K562 (cell line): Measurements from ENCODE around the gene FKBP8. TPM values are rescaled to one million over a fixed set of nuclear protein-coding genes. Genes with fewer than 3 reads are reported as not detected.
A peak's percentile ranks its signal among the peaks of the same experiment; 100 is the strongest.

Experiments used
- ARID2 ChIP-seq: fragments of 450-650 bp; IDR thresholded peaks from 2 replicates; pipeline ENCODE4 v1.6.1; 2017; ENCODE audit warnings: antibody characterized with exemption, mild to moderate bottlenecking
- ARNT ChIP-seq, 2 experiments: fragments of 450-650 bp; IDR thresholded peaks; 2 replicates each; pipeline ENCODE4 v1.6.1; 2016; ENCODE audit warnings: mild to moderate bottlenecking in 1 of 2
- BRD9 ChIP-seq: fragments of 450-650 bp; IDR thresholded peaks from 2 replicates; pipeline ENCODE4 v1.6.1; 2018; ENCODE audit warnings: low read depth; ENCODE audit not compliant: partially characterized antibody
- CBX3 ChIP-seq, 2 experiments: IDR thresholded peaks; 1 replicate in 1 of 2; 2 replicates in 1 of 2; pipeline ENCODE4 v1.6.1; 2012; ENCODE audit warnings: inconsistent platforms in 2 of 2, low read length in 2 of 2, borderline replicate concordance in 1 of 2, control low read depth in 1 of 2
- CC2D1A ChIP-seq: fragments of 450-650 bp; IDR thresholded peaks from 2 replicates; pipeline ENCODE4 v1.6.1; 2017; ENCODE audit warnings: mild to moderate bottlenecking
- DPF2 ChIP-seq: fragments of 450-650 bp; IDR thresholded peaks from 2 replicates; pipeline ENCODE4 v1.6.1; 2016
- EP400 ChIP-seq: fragments of 450-650 bp; IDR thresholded peaks from 2 replicates; pipeline ENCODE4 v1.6.1; 2017; ENCODE audit warnings: antibody characterized with exemption, mild to moderate bottlenecking, moderate library complexity
- HDAC1 ChIP-seq, 2 experiments: fragments of 450-650 bp; IDR thresholded peaks; 2 replicates each; pipeline ENCODE4 v1.6.1; 2016 to 2017; ENCODE audit warnings: inconsistent platforms in 1 of 2, mild to moderate bottlenecking in 1 of 2, moderate library complexity in 1 of 2
- HDAC2 ChIP-seq: fragments of 450-650 bp; IDR thresholded peaks from 2 replicates; pipeline ENCODE4 v1.6.1; 2016; ENCODE audit warnings: mild to moderate bottlenecking
- KDM1A ChIP-seq, 2 experiments: fragments of 450-650 bp; IDR thresholded peaks; 2 replicates each; pipeline ENCODE4 v1.6.1; 2016; ENCODE audit warnings: mild to moderate bottlenecking in 2 of 2
- LARP7 ChIP-seq: fragments of 450-650 bp; IDR thresholded peaks from 2 replicates; pipeline ENCODE4 v1.6.1; 2016
- MIER1 ChIP-seq: fragments of 450-650 bp; IDR thresholded peaks from 2 replicates; pipeline ENCODE4 v1.6.1; 2016; ENCODE audit warnings: antibody characterized with exemption, mild to moderate bottlenecking, low read depth
- MLLT1 ChIP-seq, 2 experiments: fragments of 450-650 bp; IDR thresholded peaks; 2 replicates each; pipeline ENCODE4 v1.6.1; 2016
- MTA2 ChIP-seq: fragments of 450-650 bp; IDR thresholded peaks from 2 replicates; pipeline ENCODE4 v1.6.1; 2016; ENCODE audit warnings: low read depth
- NFRKB ChIP-seq: fragments of 450-650 bp; IDR thresholded peaks from 2 replicates; pipeline ENCODE4 v1.6.1; 2016; ENCODE audit warnings: low read depth
- SMARCA4 ChIP-seq: fragments of 450-650 bp; IDR thresholded peaks from 2 replicates; pipeline ENCODE4 v1.6.1; 2016
- TAL1 ChIP-seq: fragments of 450-650 bp; IDR thresholded peaks from 2 replicates; pipeline ENCODE4 v1.6.1; 2016; ENCODE audit warnings: mild to moderate bottlenecking
- TRIM28 ChIP-seq: fragments of 450-650 bp; IDR thresholded peaks from 2 replicates; pipeline ENCODE4 v1.6.1; 2017
- YY1 ChIP-seq, 3 experiments: IDR thresholded peaks; 2 replicates each; pipeline ENCODE4 v1.6.1; 2011; ENCODE audit warnings: low read length in 2 of 3, mild to moderate bottlenecking in 2 of 3, moderate library complexity in 2 of 3, borderline replicate concordance in 1 of 3, control low read depth in 1 of 3, low read depth in 1 of 3; ENCODE audit not compliant: insufficient read depth in 3 of 3, insufficient replicate concordance in 2 of 3, control insufficient read depth in 1 of 3, insufficient read length in 1 of 3; ENCODE audit errors: extremely low read depth in 1 of 3
- ZNF121 ChIP-seq: sonication (generic); formaldehyde crosslinking; conservative IDR thresholded peaks from 2 replicates; pipeline ENCODE4 v1.8.0; 2022; ENCODE audit warnings: missing genetic modification reagents
- ZNF407 ChIP-seq: fragments of 450-650 bp; IDR thresholded peaks from 2 replicates; pipeline ENCODE4 v1.6.1; 2016; ENCODE audit warnings: low read depth
- polyA plus RNA-seq, 8 experiments: library from polyadenylated mRNA; depleted of rRNA in 4 of 8; stranded (reverse) in 5 of 8; unstranded in 3 of 8; fragments of >200 nt; fragmentation: Nextera tagmentation in 2 of 8; fragmentation: Illumina TruSeq in 1 of 8; extraction: Ambion mirVana in 2 of 8; extraction: Trizol in 1 of 8; gene quantifications; 2 replicates each; pipeline versions ENCODE4 v1.2.1 to v1.2.3, GENCODE V29; 2011 to 2014; ENCODE audit warnings: inconsistent platforms in 1 of 8, missing spikeins in 1 of 8
- total RNA-seq, 7 experiments: library from RNA; depleted of rRNA in 6 of 7; stranded (reverse); fragments of >200 nt in 6 of 7; fragmentation: Illumina TruSeq in 2 of 7; extraction: Trizol in 2 of 7; gene quantifications; 2 replicates each; pipeline versions ENCODE4 v1.2.1 to v1.2.3, GENCODE V29; 2011 to 2021; ENCODE audit warnings: low replicate concordance in 1 of 7

FKBP8 gene
- total and polyA plus RNA-seq, 9 of the 15 experiments (the other 6 are each of a cell fraction or from before 2014, with no cell fraction given), result 0.46 to 236 (median 104) TPM

- TF ChIP-seq ZNF407, result 0 out of 2 replicates have a peak, but pooled peaks have one; percentile 16
- peak; percentile 100 for TF ChIP-seq ZNF121 (CRISPR knock-in tag)
- TF ChIP-seq MTA2, result peak; percentile 24; the same call in 1 of the 2 replicates
- TF ChIP-seq ARID2, result 0 out of 2 replicates have a peak, but pooled peaks have one; percentile 13
- peak; percentile 39; the same call in 1 of the 2 replicates for TF ChIP-seq TRIM28
- TF ChIP-seq BRD9, result peak; percentile 50
- peak in 2 of 3 experiments; percentile 65 to 85 for TF ChIP-seq YY1 (IDR thresholded peaks at IDR 0.05; ENCODE audit: borderline replicate concordance in 1 of 3, control insufficient read depth in 1 of 3, extremely low read depth in 1 of 3, insufficient read depth in 3 of 3, insufficient read length in 1 of 3, insufficient replicate concordance in 2 of 3, low read depth in 1 of 3, low read length in 2 of 3)
- TF ChIP-seq ARNT (IDR thresholded peaks at IDR 0.05), result peak; percentile 70 to 82
- peak in 1 of 2 experiments; percentile 89; a peak in 2 of 4 replicates for TF ChIP-seq KDM1A (IDR thresholded peaks at IDR 0.05)
- 0 out of 2 replicates have a peak, but pooled peaks have one; percentile 60 for TF ChIP-seq LARP7
- TF ChIP-seq SMARCA4, result peak; percentile 61
- 0 out of 2 replicates have a peak, but pooled peaks have one; percentile 10 for TF ChIP-seq TAL1
- peak; percentile 98 for TF ChIP-seq HDAC2
- TF ChIP-seq DPF2, result peak; percentile 65
- TF ChIP-seq EP400, result 0 out of 2 replicates have a peak, but pooled peaks have one; percentile 4
- TF ChIP-seq CBX3 (IDR thresholded peaks at IDR 0.05; ENCODE audit: borderline replicate concordance in 1 of 2, low read length in 2 of 2), result peak in 1 of 2 experiments; percentile 52; a peak in 1 of 3 replicates
- TF ChIP-seq MLLT1 (IDR thresholded peaks at IDR 0.05), result peak; percentile 41 to 60; a peak in 1 of 4 replicates
- TF ChIP-seq NFRKB, result 0 out of 2 replicates have a peak, but pooled peaks have one; percentile 43
- peak in 1 of 2 experiments; percentile 32; a peak in 1 of 4 replicates for TF ChIP-seq HDAC1 (IDR thresholded peaks at IDR 0.05)
- peak; percentile 67 for TF ChIP-seq MIER1
- TF ChIP-seq CC2D1A, result peak; percentile 78; the same call in 1 of the 2 replicates
These were observed 20.4 kb downstream of the FKBP8 start (continued) for GRCh38 chr19:18522862-18523440.
